HepG2 (cell line): ENCODE measurements around the gene TBX19. TPM values are rescaled to one million over a fixed set of nuclear protein-coding genes. Genes with fewer than 3 reads are reported as not detected.

Experiments used
- AGO1 ChIP-seq: fragments of 200-400 bp; formaldehyde crosslinking; IDR thresholded peaks from 2 replicates; pipeline ENCODE4 v1.6.1; 2017; ENCODE audit warnings: mild to moderate bottlenecking, low read depth, low read length, moderate library complexity; ENCODE audit not compliant: poor library complexity, severe bottlenecking
- EEA1 ChIP-seq: sonication (generic); formaldehyde crosslinking; IDR thresholded peaks from 2 replicates; pipeline ENCODE4 v1.5.1; 2020; ENCODE audit warnings: mild to moderate bottlenecking, missing genetic modification reagents, borderline replicate concordance
- ELF3 ChIP-seq: IDR thresholded peaks from 2 replicates; pipeline ENCODE4 v1.6.1; 2016; ENCODE audit warnings: missing genetic modification reagents, missing compliant biosample characterization
- ERF ChIP-seq: IDR thresholded peaks from 2 replicates; pipeline ENCODE4 v1.6.1; 2018; ENCODE audit warnings: missing biosample characterization, missing genetic modification reagents
- HNRNPK ChIP-seq: fragments of 200-400 bp; formaldehyde crosslinking; IDR thresholded peaks from 2 replicates; pipeline ENCODE4 v1.6.1; 2018; ENCODE audit warnings: low read length, low read depth, moderate library complexity, mild to moderate bottlenecking; ENCODE audit not compliant: poor library complexity, severe bottlenecking
- IKZF1 ChIP-seq: fragments of 450-650 bp; IDR thresholded peaks from 2 replicates; pipeline ENCODE4 v1.7.1; 2016
- NBN ChIP-seq: fragments of 450-650 bp; conservative IDR thresholded peaks from 2 replicates; pipeline ENCODE4 v1.6.1; 2017
- RELA ChIP-seq: sonication (generic); formaldehyde crosslinking; IDR thresholded peaks from 2 replicates; pipeline ENCODE4 v1.4.0; 2020; ENCODE audit warnings: missing genetic modification reagents
- RFX5 ChIP-seq: IDR thresholded peaks from 2 replicates; pipeline ENCODE4 v1.6.1; 2011; ENCODE audit warnings: low read depth, low read length, improper control_type of control experiment
- YEATS4 ChIP-seq: sonication (generic); formaldehyde crosslinking; IDR thresholded peaks from 2 replicates; pipeline ENCODE4 v1.4.0; 2020; ENCODE audit warnings: missing genetic modification reagents, borderline replicate concordance
- ZFP82 ChIP-seq: sonication (generic); formaldehyde crosslinking; IDR thresholded peaks from 2 replicates; pipeline ENCODE4 v1.5.1; 2020; ENCODE audit warnings: mild to moderate bottlenecking, missing genetic modification reagents, borderline replicate concordance
- ZMYM4 ChIP-seq: sonication (generic); formaldehyde crosslinking; IDR thresholded peaks from 2 replicates; pipeline ENCODE4 v1.8.1; 2023; ENCODE audit warnings: mild to moderate bottlenecking, missing genetic modification reagents
- ZNF598 ChIP-seq: sonication (generic); formaldehyde crosslinking; IDR thresholded peaks from 2 replicates; pipeline ENCODE4 v1.5.1; 2020; ENCODE audit warnings: mild to moderate bottlenecking, missing genetic modification reagents, borderline replicate concordance
- ZNF644 ChIP-seq: IDR thresholded peaks from 2 replicates; pipeline ENCODE4 v1.6.1; 2016; ENCODE audit warnings: low read depth
- ZNF652 ChIP-seq: IDR thresholded peaks from 2 replicates; pipeline ENCODE4 v1.6.1; 2016; ENCODE audit warnings: low read depth, borderline replicate concordance
- ZNF782 ChIP-seq: sonication (generic); formaldehyde crosslinking; IDR thresholded peaks from 2 replicates; pipeline ENCODE4 v1.4.0; 2020; ENCODE audit warnings: missing genetic modification reagents, mild to moderate bottlenecking, borderline replicate concordance
- polyA plus RNA-seq, 8 experiments: library from polyadenylated mRNA; depleted of rRNA in 3 of 8; stranded (reverse) in 7 of 8; unstranded in 1 of 8; fragments of >200 nt; fragmentation: Illumina TruSeq in 4 of 8; extraction: Trizol in 4 of 8; gene quantifications; 2 replicates each; pipeline versions ENCODE4 v1.2.1 to v1.2.3, GENCODE V29; 2011 to 2016; ENCODE audit warnings: low read depth in 4 of 8, missing spikeins in 1 of 8, mixed read lengths in 1 of 8; ENCODE audit not compliant: insufficient read depth in 1 of 8
- total RNA-seq, 5 experiments: library from RNA; depleted of rRNA; stranded (reverse); fragments of >200 nt; fragmentation: Illumina TruSeq; extraction: Trizol; gene quantifications; 2 replicates each; pipeline ENCODE4 v1.2.3, GENCODE V29; 2016; ENCODE audit warnings: low read depth in 1 of 5
- TF ChIP-seq, protein P1 (sequence below): sonication (generic); formaldehyde crosslinking; IDR thresholded peaks from 2 replicates; pipeline ENCODE4 v1.4.0; 2020; ENCODE audit warnings: missing genetic modification reagents, borderline replicate concordance
- TF ChIP-seq, protein P2 (sequence below): sonication (generic); formaldehyde crosslinking; IDR thresholded peaks from 2 replicates; pipeline ENCODE4 v1.5.0; 2020; ENCODE audit warnings: mild to moderate bottlenecking, missing genetic modification reagents, moderate library complexity
- TF ChIP-seq, protein P3 (sequence below): sonication (generic); formaldehyde crosslinking; IDR thresholded peaks from 2 replicates; pipeline ENCODE4 v1.4.0; 2020; ENCODE audit warnings: missing genetic modification reagents, mild to moderate bottlenecking, borderline replicate concordance
- TF ChIP-seq, protein P4 (sequence below): IDR thresholded peaks from 2 replicates; pipeline ENCODE4 v1.4.0; 2020; ENCODE audit warnings: mild to moderate bottlenecking, missing genetic modification reagents

The TBX19 gene
- total and polyA plus RNA-seq, 2 of the 13 experiments (the other 11 are each of a cell fraction or from before 2014, with no cell fraction given): 0.31 to 1.4 TPM

DNA sequence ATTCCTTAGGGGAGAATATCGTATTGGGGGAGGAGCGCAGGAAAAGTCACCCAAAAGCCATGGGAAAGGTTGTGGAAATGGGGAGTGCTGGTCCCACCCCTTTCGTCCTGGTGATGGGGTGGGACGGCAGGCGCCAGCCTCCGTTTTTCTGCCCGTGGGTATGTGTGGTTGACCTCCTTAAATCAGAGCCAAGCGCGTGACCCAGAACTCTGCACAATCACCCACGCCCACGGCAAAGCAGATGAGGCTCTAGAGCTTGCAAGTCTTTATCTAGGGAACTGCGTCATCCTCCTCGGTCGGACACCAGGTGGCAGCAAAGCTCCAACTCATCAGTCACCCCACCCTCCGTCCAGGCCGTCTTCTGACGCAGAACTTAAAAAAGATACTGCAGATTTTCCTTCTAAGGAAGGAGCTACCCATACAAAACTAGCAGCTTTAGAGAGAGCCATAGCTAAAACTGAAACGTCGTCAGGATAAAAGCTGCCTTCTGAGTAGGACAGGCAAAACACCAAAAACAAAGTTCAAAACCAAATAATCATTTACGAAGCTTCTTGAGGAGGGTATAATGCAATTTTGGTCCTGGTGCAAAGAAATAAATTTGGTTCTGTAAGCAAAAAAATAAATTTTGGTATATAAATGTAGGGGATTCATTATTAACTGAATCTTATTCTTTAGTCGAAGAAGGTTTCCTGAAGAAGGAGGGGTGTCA is 62.0 kb downstream of the TBX19 start (continued):
- TF ChIP-seq ZNF598 (CRISPR knock-in tag): no peak
- no peak for TF ChIP-seq ZNF782 (CRISPR knock-in tag)
- no peak for TF ChIP-seq ZNF644 (CRISPR knock-in tag)
- TF ChIP-seq, protein P1, sequence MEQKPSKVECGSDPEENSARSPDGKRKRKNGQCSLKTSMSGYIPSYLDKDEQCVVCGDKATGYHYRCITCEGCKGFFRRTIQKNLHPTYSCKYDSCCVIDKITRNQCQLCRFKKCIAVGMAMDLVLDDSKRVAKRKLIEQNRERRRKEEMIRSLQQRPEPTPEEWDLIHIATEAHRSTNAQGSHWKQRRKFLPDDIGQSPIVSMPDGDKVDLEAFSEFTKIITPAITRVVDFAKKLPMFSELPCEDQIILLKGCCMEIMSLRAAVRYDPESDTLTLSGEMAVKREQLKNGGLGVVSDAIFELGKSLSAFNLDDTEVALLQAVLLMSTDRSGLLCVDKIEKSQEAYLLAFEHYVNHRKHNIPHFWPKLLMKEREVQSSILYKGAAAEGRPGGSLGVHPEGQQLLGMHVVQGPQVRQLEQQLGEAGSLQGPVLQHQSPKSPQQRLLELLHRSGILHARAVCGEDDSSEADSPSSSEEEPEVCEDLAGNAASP: 0 out of 2 replicates have a peak, but pooled peaks have one; percentile 22
- peak; percentile 59; the same call in 1 of the 2 replicates for TF ChIP-seq ERF
- 0 out of 2 replicates have a peak, but pooled peaks have one; percentile 23 for TF ChIP-seq YEATS4 (CRISPR knock-in tag)
- TF ChIP-seq ELF3 (CRISPR knock-in tag): 0 out of 2 replicates have a peak, but pooled peaks have one; percentile 24
- TF ChIP-seq, protein P2, sequence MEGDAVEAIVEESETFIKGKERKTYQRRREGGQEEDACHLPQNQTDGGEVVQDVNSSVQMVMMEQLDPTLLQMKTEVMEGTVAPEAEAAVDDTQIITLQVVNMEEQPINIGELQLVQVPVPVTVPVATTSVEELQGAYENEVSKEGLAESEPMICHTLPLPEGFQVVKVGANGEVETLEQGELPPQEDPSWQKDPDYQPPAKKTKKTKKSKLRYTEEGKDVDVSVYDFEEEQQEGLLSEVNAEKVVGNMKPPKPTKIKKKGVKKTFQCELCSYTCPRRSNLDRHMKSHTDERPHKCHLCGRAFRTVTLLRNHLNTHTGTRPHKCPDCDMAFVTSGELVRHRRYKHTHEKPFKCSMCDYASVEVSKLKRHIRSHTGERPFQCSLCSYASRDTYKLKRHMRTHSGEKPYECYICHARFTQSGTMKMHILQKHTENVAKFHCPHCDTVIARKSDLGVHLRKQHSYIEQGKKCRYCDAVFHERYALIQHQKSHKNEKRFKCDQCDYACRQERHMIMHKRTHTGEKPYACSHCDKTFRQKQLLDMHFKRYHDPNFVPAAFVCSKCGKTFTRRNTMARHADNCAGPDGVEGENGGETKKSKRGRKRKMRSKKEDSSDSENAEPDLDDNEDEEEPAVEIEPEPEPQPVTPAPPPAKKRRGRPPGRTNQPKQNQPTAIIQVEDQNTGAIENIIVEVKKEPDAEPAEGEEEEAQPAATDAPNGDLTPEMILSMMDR (CRISPR knock-in tag): peak; percentile 94
- TF ChIP-seq RFX5: no peak
- TF ChIP-seq AGO1: no peak
- no peak for TF ChIP-seq ZNF652 (CRISPR knock-in tag)
- TF ChIP-seq NBN: no peak
- TF ChIP-seq HNRNPK: no peak
- no peak for TF ChIP-seq EEA1 (CRISPR knock-in tag)
- TF ChIP-seq IKZF1: no peak
- no peak for TF ChIP-seq ZFP82
- TF ChIP-seq, protein P3, sequence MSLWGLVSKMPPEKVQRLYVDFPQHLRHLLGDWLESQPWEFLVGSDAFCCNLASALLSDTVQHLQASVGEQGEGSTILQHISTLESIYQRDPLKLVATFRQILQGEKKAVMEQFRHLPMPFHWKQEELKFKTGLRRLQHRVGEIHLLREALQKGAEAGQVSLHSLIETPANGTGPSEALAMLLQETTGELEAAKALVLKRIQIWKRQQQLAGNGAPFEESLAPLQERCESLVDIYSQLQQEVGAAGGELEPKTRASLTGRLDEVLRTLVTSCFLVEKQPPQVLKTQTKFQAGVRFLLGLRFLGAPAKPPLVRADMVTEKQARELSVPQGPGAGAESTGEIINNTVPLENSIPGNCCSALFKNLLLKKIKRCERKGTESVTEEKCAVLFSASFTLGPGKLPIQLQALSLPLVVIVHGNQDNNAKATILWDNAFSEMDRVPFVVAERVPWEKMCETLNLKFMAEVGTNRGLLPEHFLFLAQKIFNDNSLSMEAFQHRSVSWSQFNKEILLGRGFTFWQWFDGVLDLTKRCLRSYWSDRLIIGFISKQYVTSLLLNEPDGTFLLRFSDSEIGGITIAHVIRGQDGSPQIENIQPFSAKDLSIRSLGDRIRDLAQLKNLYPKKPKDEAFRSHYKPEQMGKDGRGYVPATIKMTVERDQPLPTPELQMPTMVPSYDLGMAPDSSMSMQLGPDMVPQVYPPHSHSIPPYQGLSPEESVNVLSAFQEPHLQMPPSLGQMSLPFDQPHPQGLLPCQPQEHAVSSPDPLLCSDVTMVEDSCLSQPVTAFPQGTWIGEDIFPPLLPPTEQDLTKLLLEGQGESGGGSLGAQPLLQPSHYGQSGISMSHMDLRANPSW (CRISPR knock-in tag): no peak
- no peak for TF ChIP-seq RELA (CRISPR knock-in tag)
- TF ChIP-seq, protein P4, sequence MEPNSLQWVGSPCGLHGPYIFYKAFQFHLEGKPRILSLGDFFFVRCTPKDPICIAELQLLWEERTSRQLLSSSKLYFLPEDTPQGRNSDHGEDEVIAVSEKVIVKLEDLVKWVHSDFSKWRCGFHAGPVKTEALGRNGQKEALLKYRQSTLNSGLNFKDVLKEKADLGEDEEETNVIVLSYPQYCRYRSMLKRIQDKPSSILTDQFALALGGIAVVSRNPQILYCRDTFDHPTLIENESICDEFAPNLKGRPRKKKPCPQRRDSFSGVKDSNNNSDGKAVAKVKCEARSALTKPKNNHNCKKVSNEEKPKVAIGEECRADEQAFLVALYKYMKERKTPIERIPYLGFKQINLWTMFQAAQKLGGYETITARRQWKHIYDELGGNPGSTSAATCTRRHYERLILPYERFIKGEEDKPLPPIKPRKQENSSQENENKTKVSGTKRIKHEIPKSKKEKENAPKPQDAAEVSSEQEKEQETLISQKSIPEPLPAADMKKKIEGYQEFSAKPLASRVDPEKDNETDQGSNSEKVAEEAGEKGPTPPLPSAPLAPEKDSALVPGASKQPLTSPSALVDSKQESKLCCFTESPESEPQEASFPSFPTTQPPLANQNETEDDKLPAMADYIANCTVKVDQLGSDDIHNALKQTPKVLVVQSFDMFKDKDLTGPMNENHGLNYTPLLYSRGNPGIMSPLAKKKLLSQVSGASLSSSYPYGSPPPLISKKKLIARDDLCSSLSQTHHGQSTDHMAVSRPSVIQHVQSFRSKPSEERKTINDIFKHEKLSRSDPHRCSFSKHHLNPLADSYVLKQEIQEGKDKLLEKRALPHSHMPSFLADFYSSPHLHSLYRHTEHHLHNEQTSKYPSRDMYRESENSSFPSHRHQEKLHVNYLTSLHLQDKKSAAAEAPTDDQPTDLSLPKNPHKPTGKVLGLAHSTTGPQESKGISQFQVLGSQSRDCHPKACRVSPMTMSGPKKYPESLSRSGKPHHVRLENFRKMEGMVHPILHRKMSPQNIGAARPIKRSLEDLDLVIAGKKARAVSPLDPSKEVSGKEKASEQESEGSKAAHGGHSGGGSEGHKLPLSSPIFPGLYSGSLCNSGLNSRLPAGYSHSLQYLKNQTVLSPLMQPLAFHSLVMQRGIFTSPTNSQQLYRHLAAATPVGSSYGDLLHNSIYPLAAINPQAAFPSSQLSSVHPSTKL (CRISPR knock-in tag): peak; percentile 21; the same call in 1 of the 2 replicates
- TF ChIP-seq ZMYM4: 0 out of 2 replicates have a peak, but pooled peaks have one; percentile 12
